Keratinocyte (primary cell): ENCODE data around the gene SPG11.

Experiments
- CTCF ChIP-seq, 3 experiments: IDR thresholded peaks in 1 of 3; conservative IDR thresholded peaks in 1 of 3; optimal IDR thresholded peaks in 1 of 3; 2 replicates in 2 of 3; 3 replicates in 1 of 3; pipeline versions ENCODE3 to v1.5.1; 2011; ENCODE audit warnings: low read length in 3 of 3, mild to moderate bottlenecking in 3 of 3, moderate library complexity in 2 of 3, control low read depth in 1 of 3, inconsistent platforms in 1 of 3; ENCODE audit not compliant: insufficient read depth in 2 of 3; ENCODE audit errors: extremely low read depth in 1 of 3
- EZH2 ChIP-seq: IDR thresholded peaks from one replicate; pipeline ENCODE4 v1.6.1; 2012; ENCODE audit warnings: inconsistent platforms, mild to moderate bottlenecking, low read length, moderate library complexity

- TF ChIP-seq CTCF (optimal IDR thresholded peaks at IDR 0.05 in 1 of 3, IDR thresholded peaks at IDR 0.05 in 1 of 3, conservative IDR thresholded peaks at IDR 0.05 in 1 of 3; ENCODE audit: extremely low read depth in 1 of 3, insufficient read depth in 2 of 3, low read length in 3 of 3), result no peak
- TF ChIP-seq EZH2, result no peak
Observed at GRCh38 chr15:44525018-44525417, 138.4 kb downstream of the SPG11 start.
